ENCODE results near the gene SQOR.
"Not testable (repeated sequence)": the region's sequence is repeated elsewhere in the genome, so short reads cannot be mapped to it uniquely, and the experiment has no call there.

SQOR gene

DNA sequence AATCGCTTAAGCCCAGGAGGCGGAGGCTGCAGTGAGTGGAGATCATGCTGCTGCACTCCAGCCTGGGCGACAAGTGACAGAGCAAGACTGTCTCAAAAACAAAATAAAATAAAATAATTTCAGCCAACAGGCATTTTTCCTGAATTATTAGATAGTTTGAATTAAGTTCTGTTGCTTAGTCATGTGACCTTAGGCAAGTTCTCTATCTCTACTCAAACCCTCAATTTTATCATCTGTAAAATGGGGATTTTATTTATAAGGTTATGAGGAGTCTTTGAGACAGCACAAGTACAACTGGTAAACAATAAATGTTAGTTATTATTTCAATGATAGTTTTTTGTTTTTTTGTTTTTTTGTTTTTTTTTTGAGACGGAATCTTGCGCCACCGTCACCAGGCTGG, 13.0 kb downstream of the SQOR start:
- no peak for DNase-seq (ENCODE audit: low read depth in 2 of 2)
- no peak overlapping the region for H3K4me3 ChIP-seq (replicated peaks in 1 of 2; ENCODE audit: low read depth in 2 of 2, low read length in 2 of 2)
- TF ChIP-seq, protein P1, sequence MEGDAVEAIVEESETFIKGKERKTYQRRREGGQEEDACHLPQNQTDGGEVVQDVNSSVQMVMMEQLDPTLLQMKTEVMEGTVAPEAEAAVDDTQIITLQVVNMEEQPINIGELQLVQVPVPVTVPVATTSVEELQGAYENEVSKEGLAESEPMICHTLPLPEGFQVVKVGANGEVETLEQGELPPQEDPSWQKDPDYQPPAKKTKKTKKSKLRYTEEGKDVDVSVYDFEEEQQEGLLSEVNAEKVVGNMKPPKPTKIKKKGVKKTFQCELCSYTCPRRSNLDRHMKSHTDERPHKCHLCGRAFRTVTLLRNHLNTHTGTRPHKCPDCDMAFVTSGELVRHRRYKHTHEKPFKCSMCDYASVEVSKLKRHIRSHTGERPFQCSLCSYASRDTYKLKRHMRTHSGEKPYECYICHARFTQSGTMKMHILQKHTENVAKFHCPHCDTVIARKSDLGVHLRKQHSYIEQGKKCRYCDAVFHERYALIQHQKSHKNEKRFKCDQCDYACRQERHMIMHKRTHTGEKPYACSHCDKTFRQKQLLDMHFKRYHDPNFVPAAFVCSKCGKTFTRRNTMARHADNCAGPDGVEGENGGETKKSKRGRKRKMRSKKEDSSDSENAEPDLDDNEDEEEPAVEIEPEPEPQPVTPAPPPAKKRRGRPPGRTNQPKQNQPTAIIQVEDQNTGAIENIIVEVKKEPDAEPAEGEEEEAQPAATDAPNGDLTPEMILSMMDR (IDR thresholded peaks at IDR 0.05; ENCODE audit: low read depth, low read length): no peak

DNA sequence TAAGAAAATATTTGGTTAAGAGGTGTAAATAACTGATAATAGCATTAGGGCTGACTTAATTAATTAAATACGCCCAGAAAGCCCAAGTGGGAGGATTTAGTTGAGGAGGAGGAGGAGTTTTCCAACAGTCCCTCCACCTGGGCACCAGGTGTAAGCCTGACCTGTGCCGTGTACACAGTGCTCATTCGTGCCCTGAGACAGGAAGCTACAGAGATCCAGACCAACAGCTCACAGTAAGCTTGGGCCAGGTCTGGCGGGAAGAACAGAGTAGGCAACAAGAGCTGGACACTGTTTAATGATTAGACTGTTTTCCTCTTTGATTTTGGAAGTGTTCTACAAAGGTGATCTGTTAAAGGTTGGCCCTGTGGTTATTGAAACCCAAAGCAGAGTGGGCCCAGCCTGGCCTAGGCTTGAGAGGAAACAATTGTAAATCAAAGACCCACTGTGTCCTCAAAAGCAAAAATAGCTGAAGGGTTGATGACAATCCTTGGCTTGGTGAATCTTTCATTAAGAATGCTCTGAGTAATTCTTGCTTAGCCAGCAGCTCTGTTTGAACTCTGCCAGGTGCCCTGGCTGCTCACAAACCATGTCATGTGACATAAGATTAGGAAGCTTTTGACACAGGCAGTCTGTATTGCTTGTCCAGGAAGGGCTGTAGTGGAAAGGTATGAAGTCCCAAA, 13.8 kb downstream of the SQOR start:
- TF ChIP-seq, protein P1 (IDR thresholded peaks at IDR 0.05; ENCODE audit: low read depth, low read length): no peak
- H3K4me3 ChIP-seq (replicated peaks in 1 of 2; ENCODE audit: low read depth in 2 of 2, low read length in 2 of 2): no peak overlapping the region
- peak; percentile 54 to 87 for DNase-seq (ENCODE audit: low read depth in 2 of 2)

DNA sequence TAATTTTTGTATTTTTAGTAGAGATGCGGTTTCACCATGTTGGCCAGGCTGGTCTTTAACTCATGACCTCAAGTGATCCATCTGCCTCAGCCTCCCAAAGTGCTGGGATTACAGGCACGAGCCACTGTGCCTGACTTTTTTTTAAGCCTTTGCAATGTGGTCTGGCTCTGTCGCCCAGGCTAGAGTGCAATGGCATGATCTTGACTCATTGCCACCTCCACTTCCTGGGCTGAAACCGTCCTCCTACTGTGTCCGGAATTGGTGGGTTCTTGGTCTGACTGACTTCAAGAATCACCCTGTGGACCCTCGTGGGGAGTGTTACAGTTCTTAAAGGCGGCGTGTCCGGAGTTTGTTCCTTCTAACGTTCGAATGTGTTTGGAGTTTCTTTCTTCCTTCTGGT, 15.2 kb downstream of the SQOR start:
- H3K4me3 ChIP-seq (replicated peaks in 1 of 2; ENCODE audit: low read depth in 2 of 2, low read length in 2 of 2); DNase-seq (ENCODE audit: low read depth in 2 of 2): not testable (repeated sequence)

DNA sequence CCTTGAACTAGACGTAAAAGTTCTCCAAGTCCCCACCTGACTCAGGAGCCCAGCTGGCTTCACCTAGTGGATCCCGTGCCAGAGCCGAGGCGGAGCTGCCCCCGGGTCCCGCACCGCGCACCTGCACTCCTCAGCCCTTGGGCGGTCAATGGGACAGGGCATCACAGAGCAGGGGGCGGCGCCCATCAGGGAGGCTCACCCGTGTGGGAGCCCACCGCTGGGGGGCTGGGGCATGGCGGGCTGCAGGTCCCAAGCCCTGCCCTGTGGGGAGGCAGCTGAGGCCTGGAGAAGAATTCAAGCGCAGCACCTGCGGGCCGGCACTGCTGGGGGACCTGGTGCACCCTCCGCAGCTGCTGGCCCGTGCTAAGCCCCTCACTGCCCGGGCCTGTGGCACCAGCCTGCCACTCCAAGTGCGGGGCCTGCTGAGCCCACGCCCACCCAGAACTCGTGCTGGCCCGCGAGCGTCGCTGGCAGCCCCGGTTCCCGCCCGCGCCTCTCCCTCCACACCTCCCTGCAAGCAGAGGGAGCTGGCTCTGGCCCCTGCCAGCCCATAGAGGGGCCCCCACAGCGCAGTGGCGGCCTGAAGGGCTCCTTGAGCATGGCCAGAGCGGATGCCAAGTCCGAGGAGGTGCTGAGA, 16.2 kb downstream of the SQOR start:
- no peak for DNase-seq (ENCODE audit: low read depth in 2 of 2)
- TF ChIP-seq, protein P1 (IDR thresholded peaks at IDR 0.05; ENCODE audit: low read depth, low read length): no peak
- no peak overlapping the region for H3K4me3 ChIP-seq (replicated peaks in 1 of 2; ENCODE audit: low read depth in 2 of 2, low read length in 2 of 2)

DNA sequence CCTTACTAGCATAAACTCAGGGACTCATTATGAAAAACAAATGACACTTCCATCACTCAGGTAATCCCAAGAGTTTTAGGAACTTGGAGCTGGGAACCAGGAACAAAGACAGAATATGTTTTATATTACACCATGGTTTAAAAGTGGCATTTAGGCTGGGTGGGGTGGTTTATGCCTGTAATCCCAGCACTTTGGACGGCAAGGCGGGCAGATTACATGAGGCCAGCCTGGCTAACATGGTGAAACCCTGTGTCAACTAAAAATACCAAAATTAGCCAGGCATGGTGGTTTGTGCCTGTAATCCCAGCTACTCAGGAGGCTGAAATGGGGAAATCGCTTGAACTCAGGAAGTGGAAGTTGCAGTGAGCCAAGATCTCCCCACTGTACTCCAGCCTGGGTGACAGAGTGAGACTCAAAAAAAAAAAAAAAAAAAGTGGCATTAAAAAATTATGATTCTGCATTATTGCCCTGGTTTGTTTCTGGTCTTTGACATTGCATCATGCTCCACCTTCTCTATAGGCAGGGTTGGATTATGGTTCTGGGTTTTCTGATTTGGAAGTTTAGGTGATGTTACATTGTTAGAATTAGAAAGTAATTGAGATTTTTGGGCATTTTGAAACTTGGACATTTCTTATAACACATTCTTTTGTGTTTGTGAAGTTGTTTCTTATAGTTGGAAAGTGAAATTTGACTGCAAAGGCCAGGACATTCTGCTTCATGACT, 19.0 kb downstream of the SQOR start:
- TF ChIP-seq, protein P1 (IDR thresholded peaks at IDR 0.05; ENCODE audit: low read depth, low read length): no peak
- no peak overlapping the region for H3K4me3 ChIP-seq (replicated peaks in 1 of 2; ENCODE audit: low read depth in 2 of 2, low read length in 2 of 2)
- DNase-seq (ENCODE audit: low read depth in 2 of 2): peak; percentile 46 to 70

DNA sequence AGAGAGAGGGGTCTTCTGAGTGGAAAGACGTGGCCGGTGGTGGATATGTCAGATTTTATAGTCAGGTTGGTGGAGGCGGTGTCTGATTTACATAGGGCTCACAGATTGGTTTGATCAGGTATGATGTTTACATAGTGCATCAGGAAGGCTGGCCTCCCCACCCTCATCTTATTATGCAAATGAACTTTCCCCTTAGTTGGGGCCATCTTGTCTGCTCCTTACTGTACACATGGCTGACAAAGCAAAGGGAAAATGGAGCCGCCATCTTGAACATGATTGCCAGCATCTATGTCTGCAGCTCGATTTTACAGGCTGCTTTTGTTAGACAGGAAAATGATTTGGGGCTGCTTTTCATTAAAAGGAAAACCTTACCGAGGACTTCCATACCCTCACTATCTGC, 19.9 kb downstream of the SQOR start:
- no peak for DNase-seq (ENCODE audit: low read depth in 2 of 2)
- TF ChIP-seq, protein P1 (IDR thresholded peaks at IDR 0.05; ENCODE audit: low read depth, low read length): no peak
- no peak overlapping the region for H3K4me3 ChIP-seq (replicated peaks in 1 of 2; ENCODE audit: low read depth in 2 of 2, low read length in 2 of 2)

DNA sequence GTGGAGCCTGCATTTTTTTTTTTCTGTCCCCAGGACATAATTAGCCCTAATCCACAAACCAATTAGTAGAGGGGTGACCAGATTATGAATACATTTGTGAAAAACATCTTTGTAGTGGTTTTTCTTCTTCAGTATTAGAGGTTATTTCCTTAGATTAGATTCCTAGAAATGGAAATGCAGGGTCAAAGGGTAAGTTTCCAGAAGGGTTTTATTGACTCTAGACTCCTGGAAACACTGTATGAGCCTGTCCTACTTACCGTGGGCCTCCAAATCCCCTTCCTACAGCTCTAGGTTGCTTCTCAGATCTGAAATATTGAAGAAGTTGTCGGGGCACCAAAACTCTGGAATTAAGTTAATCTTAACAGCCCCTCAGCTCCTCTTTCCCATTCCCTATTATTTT, 22.4 kb downstream of the SQOR start:
- DNase-seq (ENCODE audit: low read depth in 2 of 2): no peak
- H3K4me3 ChIP-seq (replicated peaks in 1 of 2; ENCODE audit: low read depth in 2 of 2, low read length in 2 of 2): no peak overlapping the region
- TF ChIP-seq, protein P1 (IDR thresholded peaks at IDR 0.05; ENCODE audit: low read depth, low read length): no peak

All from cardiac fibroblast (primary cell).